ENCODE measurements around the gene AKNA.

Gene AKNA

GRCh38 chr9:114356792-114357191 is 31.0 kb downstream of the AKNA start:
- no peak for DNase-seq

- DNase-seq, result no peak
These were observed 32.0 kb downstream of the AKNA start for GRCh38 chr9:114355821-114356220.

GRCh38 chr9:114351932-114352331 is 35.9 kb downstream of the AKNA start:
- DNase-seq, result no peak

- DNase-seq, result no peak
These were observed 37.0 kb downstream of the AKNA start for GRCh38 chr9:114350636-114351401.

- no peak for DNase-seq
These were observed 37.9 kb downstream of the AKNA start for GRCh38 chr9:114349713-114350480.

- DNase-seq, result peak; percentile 34
These were observed 38.8 kb downstream of the AKNA start for GRCh38 chr9:114348906-114349482.

GRCh38 chr9:114348261-114348905 is 39.4 kb downstream of the AKNA start:
- DNase-seq, result no peak

GRCh38 chr9:114347675-114348074 is 40.1 kb downstream of the AKNA start:
- DNase-seq, result no peak

GRCh38 chr9:114346146-114346545 is 41.6 kb downstream of the AKNA start:
- DNase-seq, result no peak

- DNase-seq, result no peak
These were observed 42.2 kb downstream of the AKNA start for GRCh38 chr9:114345493-114346065.

- no peak for DNase-seq
These were observed 43.1 kb downstream of the AKNA start for GRCh38 chr9:114344692-114345091.

GRCh38 chr9:114344188-114344566 is 43.6 kb downstream of the AKNA start:
- no peak for DNase-seq

- DNase-seq, result no peak
These were observed 44.2 kb downstream of the AKNA start for GRCh38 chr9:114343471-114344187.

GRCh38 chr9:114342755-114343440 is 44.9 kb downstream of the AKNA start:
- DNase-seq, result no peak

- no peak for DNase-seq
These were observed 45.8 kb downstream of the AKNA start for GRCh38 chr9:114341991-114342390.

- no peak for DNase-seq
These were observed 46.5 kb downstream of the AKNA start for GRCh38 chr9:114341152-114341830.

GRCh38 chr9:114339130-114339908 is 48.5 kb downstream of the AKNA start:
- peak; percentile 47 for DNase-seq

- DNase-seq, result no peak
These were observed 49.6 kb downstream of the AKNA start for GRCh38 chr9:114338187-114338586.

GRCh38 chr9:114336699-114337395 is 50.9 kb downstream of the AKNA start:
- no peak for DNase-seq

- no peak for DNase-seq
These were observed 51.6 kb downstream of the AKNA start for GRCh38 chr9:114336157-114336556.

Measured in T-helper 9 cell (primary cell).